COLO829 (cell line): ENCODE measurements around the gene SPDEF.

Source experiments
- DNase-seq: peaks from one replicate; pipeline ENCODE4 v3.0.0; 2012; ENCODE audit warnings: low spot score

Gene SPDEF

GRCh38 chr6:34563513-34563870, 7.4 kb upstream of the SPDEF start:
- no peak for DNase-seq

GRCh38 chr6:34562861-34563512, 6.9 kb upstream of the SPDEF start:
- no peak for DNase-seq

GRCh38 chr6:34562350-34562749, 6.2 kb upstream of the SPDEF start:
- no peak for DNase-seq

GRCh38 chr6:34561227-34561530, 5.0 kb upstream of the SPDEF start:
- DNase-seq = no peak

- peak; percentile 91 for DNase-seq
Measured at GRCh38 chr6:34560366-34561226, 4.5 kb upstream of the SPDEF start.

- DNase-seq = no peak
Measured at GRCh38 chr6:34559651-34560365, 3.7 kb upstream of the SPDEF start.

- no peak for DNase-seq
Measured at GRCh38 chr6:34558172-34558714, 2.1 kb upstream of the SPDEF start.

GRCh38 chr6:34557228-34557627, 1.1 kb upstream of the SPDEF start:
- DNase-seq = no peak

- DNase-seq = no peak
Measured at GRCh38 chr6:34556493-34556892, 364 bp upstream of the SPDEF start.

- no peak for DNase-seq
Measured at GRCh38 chr6:34555328-34555727, 801 bp downstream of the SPDEF start.

- DNase-seq = no peak
Measured at GRCh38 chr6:34555007-34555322, 1.2 kb downstream of the SPDEF start.

GRCh38 chr6:34554291-34555006, 1.7 kb downstream of the SPDEF start:
- DNase-seq = no peak

GRCh38 chr6:34553750-34554149, 2.4 kb downstream of the SPDEF start:
- DNase-seq = no peak

GRCh38 chr6:34553146-34553545, 3.0 kb downstream of the SPDEF start:
- DNase-seq = no peak

- no peak for DNase-seq
Measured at GRCh38 chr6:34552620-34553019, 3.5 kb downstream of the SPDEF start.

- DNase-seq = no peak
Measured at GRCh38 chr6:34551720-34552119, 4.4 kb downstream of the SPDEF start.

GRCh38 chr6:34549804-34550202, 6.3 kb downstream of the SPDEF start:
- no peak for DNase-seq

GRCh38 chr6:34549026-34549803, 6.9 kb downstream of the SPDEF start:
- no peak for DNase-seq

GRCh38 chr6:34547701-34548644, 8.2 kb downstream of the SPDEF start:
- DNase-seq = no peak

GRCh38 chr6:34546551-34547321, 9.4 kb downstream of the SPDEF start:
- no peak for DNase-seq
